ENCODE results near the gene UNC50. TPM values are rescaled to one million over a fixed set of nuclear protein-coding genes. Genes with fewer than 3 reads are reported as not detected.

Gene UNC50
- total RNA-seq, 6 donors from 2014 or later, result 28.3 to 65.2 (median 44.6) TPM

- TF ChIP-seq POLR2A (IDR thresholded peaks at IDR 0.05) (no peak), EP300 (IDR thresholded peaks at IDR 0.05) (no peak), POLR2AphosphoS5 (IDR thresholded peaks at IDR 0.05) (no peak), CTCF (IDR thresholded peaks at IDR 0.05) (no peak)
- no peak overlapping the region for H3K4me3 ChIP-seq
Measured at GRCh38 chr2:98606431-98606830, 2.0 kb upstream of the UNC50 start.

GRCh38 chr2:98607104-98607503 is 1.3 kb upstream of the UNC50 start:
- H3K4me3 ChIP-seq, result peak overlapping the region in 3 of 4 donors; percentile 75 to 89 (median 88)
- DNase-seq (no peak), ATAC-seq (ENCODE audit: low FRiP score in 2 of 2) (no peak)
- peaks cover 0 to 33% (median 11%) of the 10 kb centered on the region in 4 donors for H3K36me3 ChIP-seq
- no peak for TF ChIP-seq EP300 (IDR thresholded peaks at IDR 0.05)
- no peak for TF ChIP-seq POLR2AphosphoS5 (IDR thresholded peaks at IDR 0.05)
- TF ChIP-seq POLR2A (IDR thresholded peaks at IDR 0.05), result no peak
- no peak for TF ChIP-seq CTCF (IDR thresholded peaks at IDR 0.05)
- H3K9me3 ChIP-seq, result no peaks in the 10 kb centered on the region
- H3K27ac ChIP-seq, result no peak overlapping the region
- 40 to 45% methylated on average over 6 of the region's 6 CpGs for WGBS, 2 donors
- H3K27me3 ChIP-seq, result no peaks in the 10 kb centered on the region
- peaks cover 34 to 62% (median 40%) of the 10 kb centered on the region in 4 donors for H3K4me1 ChIP-seq

More at GRCh38 chr2:98606431-98606830, 2.0 kb upstream of the UNC50 start:
- WGBS, 2 donors, result 90 to 92% methylated on average over 7 of the region's 7 CpGs
- Histone ChIP-seq H3K27me3 (no peaks in the 10 kb centered on the region), H3K9me3 (no peaks in the 10 kb centered on the region), H3K4me1 (peaks cover 34 to 55% (median 38%) of the 10 kb centered on the region in 4 donors), H3K36me3 (peaks cover 4 to 33% (median 13%) of the 10 kb centered on the region in 4 donors), H3K27ac (no peak overlapping the region)
- ATAC-seq (ENCODE audit: low FRiP score in 2 of 2) (no peak), DNase-seq (no peak)

GRCh38 chr2:98607741-98608115 is 661 bp upstream of the UNC50 start:
- Histone ChIP-seq H3K4me1 (peaks cover 34 to 60% (median 40%) of the 10 kb centered on the region in 4 donors), H3K4me3 (peak overlapping the region; percentile 75 to 89 (median 82)), H3K36me3 (peaks cover 5 to 33% (median 15%) of the 10 kb centered on the region in 4 donors), H3K9me3 (no peaks in the 10 kb centered on the region), H3K27me3 (no peaks in the 10 kb centered on the region), H3K27ac (peak overlapping the region; percentile 94 to 99 (median 96))
- TF ChIP-seq CTCF (IDR thresholded peaks at IDR 0.05), result no peak
- no peak for TF ChIP-seq POLR2AphosphoS5 (IDR thresholded peaks at IDR 0.05)
- no peak for TF ChIP-seq POLR2A (IDR thresholded peaks at IDR 0.05)
- no peak for TF ChIP-seq EP300 (IDR thresholded peaks at IDR 0.05)
- peak in 1 of 2 donors; percentile 23 for ATAC-seq (ENCODE audit: low FRiP score in 2 of 2)
- WGBS, 2 donors, result 4 to 9% methylated on average over 4 to 7 of the region's 7 CpGs
- DNase-seq, result no peak

- Histone ChIP-seq H3K9me3 (no peaks in the 10 kb centered on the region), H3K27ac (peak overlapping the region; percentile 94 to 99 (median 96)), H3K4me3 (peak overlapping the region; percentile 75 to 89 (median 82)), H3K36me3 (peaks cover 6 to 37% (median 18%) of the 10 kb centered on the region in 4 donors), H3K4me1 (peaks cover 34 to 54% (median 40%) of the 10 kb centered on the region in 4 donors), H3K27me3 (no peaks in the 10 kb centered on the region)
- no peak for TF ChIP-seq POLR2AphosphoS5 (IDR thresholded peaks at IDR 0.05)
- TF ChIP-seq CTCF (IDR thresholded peaks at IDR 0.05), result no peak
- TF ChIP-seq EP300 (IDR thresholded peaks at IDR 0.05), result no peak
- TF ChIP-seq POLR2A (IDR thresholded peaks at IDR 0.05), result no peak
- ATAC-seq (ENCODE audit: low FRiP score in 2 of 2) (peak; percentile 38 to 71), DNase-seq (peak in 1 of 2 donors; percentile 88)
- 3 to 4% methylated on average over 28 to 29 of the region's 29 CpGs for WGBS, 2 donors
Measured at GRCh38 chr2:98608962-98609604, 694 bp downstream of the UNC50 start.
